HG03196 (cell line): Measurements from ENCODE around the gene KRTAP3-1.
"Not testable (repeated sequence)": the region's sequence is repeated elsewhere in the genome, so short reads cannot be mapped to it uniquely, and the experiment has no call there.

Source experiments
- ATAC-seq: cut with Tn5 transposase; IDR thresholded peaks from one replicate; pipeline ENCODE4 v1.9.1; 2021; ENCODE audit not compliant: unreplicated experiment

Gene KRTAP3-1

DNA sequence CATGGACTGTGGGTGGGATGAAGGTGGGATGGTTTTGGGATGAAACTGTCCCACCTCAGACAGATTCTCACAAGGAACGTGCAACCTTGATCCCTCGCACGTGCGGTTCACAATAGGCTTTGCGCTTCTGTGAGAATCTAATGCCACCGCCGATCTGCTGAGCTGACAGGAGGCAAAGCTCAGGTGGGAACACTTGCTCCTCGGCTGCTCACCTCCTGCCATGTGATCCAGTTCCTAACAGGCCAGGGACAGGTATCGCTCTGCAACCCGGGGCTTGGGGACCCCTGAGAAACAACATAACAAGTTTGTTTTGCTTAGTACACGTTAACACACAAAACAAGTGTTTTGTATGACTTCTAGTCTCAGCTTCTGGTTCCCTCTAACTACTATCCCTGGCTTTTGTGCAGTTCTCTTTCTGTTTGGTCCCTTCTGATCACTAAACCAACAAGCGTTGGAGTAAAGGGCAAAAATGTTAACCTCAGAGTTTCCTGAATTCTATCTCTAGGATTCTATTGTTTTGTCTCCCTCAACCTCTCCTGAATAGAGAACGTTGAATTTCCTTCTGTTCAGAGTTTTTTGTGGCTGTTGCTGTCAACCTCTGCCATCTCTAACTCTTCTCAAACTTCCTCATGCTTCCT lies 7.8 kb upstream of the KRTAP3-1 start:
- no peak for ATAC-seq

DNA sequence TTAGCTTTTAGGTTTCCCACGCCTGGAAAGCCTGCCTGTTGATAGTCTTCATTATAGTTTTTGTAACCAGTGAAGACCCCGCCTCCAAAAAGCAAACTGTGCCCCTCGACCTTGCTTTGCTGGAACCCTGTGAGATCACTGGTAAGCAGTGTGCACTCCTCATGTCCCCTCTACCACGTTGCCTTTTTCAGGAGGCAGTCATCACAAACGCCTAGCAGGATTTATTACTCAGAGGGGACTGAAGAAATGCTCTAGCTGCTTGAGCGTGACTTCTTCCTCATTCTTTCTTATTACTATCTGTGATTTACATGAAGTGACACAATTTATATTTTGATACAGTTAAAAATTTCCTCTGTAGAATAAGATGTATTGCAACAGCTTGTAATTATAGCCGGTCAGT lies 6.5 kb upstream of the KRTAP3-1 start:
- no peak for ATAC-seq

DNA sequence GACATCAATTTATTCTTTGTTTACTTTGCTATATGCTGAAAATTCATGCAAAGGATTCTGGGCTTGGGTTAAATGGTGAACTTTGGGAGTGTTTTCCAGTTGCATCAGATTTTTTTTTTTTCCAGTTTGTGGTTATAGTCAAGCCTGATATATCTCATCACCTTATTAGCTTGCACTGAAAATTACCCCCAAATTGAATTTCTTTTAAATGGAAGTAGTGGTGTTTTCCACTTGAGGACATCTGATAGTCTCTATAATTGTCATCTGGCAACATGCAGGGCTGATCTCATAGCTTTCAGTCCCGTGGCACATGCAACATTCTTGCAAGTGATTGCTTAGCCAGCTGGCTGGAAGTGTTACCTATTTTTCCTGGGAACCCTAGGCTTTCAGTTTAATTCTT lies 4.7 kb upstream of the KRTAP3-1 start:
- ATAC-seq, result no peak

DNA sequence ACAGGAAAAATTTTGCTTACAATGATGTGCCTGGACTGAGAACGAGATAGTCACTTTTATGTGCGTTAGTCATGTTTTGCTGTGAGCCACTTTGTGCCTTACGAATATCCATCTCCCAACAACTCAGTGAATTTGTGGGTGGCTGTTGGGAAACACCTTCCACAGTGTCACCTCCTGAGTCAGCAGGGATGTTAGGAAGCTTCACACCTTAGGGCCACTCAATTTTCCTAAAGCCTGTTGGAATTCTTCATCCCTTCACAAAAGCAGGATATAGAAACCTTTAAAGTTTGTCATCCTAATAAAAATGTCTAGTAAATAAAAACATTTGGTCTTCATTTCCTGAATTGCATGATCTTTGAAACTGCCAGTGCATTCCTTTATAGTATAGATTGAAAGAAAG lies 4.3 kb upstream of the KRTAP3-1 start:
- no peak for ATAC-seq

DNA sequence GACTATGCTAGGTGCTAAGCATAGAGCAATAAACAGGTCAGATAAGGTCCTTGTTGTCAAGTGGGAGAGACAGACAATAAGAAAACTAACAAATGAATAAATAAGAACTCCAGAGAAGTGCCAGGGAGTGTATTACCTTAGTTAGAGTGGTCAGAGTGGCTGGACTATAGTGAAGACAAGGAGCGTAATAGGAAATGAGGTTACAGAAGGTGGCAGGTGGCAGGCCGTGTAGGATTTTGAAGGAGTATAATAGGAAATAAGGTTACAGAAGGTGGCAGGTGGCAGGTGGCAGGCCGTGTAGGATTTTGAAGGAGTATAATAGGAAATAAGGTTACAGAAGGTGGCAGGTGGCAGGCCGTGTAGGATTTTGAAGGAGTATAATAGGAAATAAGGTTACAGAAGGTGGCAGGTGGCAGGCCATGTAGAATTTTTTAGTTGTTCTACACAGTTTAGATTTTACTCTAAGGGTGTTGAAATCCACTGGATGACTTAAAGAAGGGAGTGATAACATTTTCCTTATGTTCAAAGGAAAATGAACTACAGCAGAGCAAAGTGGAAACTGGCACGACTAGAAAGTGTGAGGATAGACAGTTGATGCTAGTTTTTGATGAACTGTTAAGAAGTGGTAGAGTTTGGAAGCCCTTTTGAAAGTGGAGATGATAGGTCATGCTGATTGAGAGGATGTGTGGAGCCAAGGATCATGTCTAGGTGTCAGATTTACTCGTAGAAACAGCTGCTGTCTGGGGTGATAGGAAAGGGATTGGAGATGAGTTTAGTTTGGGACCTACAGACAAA lies 3.6 kb upstream of the KRTAP3-1 start:
- ATAC-seq, result no peak

DNA sequence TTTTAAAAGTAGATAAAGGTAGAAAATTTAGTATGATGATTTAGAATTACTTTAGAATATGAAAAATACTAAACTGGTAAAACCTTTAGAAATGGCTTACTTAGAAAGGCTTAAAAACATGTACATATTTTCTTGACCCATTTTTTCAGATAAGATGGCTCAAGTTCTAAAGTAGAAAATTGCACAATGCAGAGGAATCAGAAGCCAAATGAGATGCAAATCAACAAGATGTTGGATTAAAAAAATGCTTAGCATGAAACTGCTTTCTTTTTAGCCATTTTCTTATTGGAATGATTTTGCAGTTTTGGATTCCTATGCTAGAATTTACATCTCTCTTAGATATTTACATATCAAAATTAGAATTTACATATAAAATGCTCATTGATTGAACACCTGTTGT lies 1.5 kb upstream of the KRTAP3-1 start:
- ATAC-seq, result no peak

DNA sequence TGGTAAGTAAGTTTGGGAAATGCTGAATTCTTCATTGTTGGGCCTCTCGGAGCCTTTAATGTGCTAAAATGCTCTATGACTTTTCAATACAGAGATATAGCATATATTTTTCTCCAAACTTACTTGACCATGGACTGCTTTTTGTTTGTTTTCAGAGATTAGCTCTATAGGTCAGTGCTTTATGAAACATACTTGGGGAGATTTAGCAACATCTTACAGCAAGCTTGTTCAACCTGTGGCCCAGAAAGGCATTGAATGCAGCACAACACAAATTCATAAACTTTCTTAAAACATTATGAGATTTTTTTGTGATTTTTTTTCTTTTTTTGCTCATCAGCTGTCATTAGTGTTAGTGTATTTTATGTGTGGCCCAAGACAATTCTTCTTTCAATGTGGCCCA lies 1.0 kb upstream of the KRTAP3-1 start:
- ATAC-seq, result no peak

DNA sequence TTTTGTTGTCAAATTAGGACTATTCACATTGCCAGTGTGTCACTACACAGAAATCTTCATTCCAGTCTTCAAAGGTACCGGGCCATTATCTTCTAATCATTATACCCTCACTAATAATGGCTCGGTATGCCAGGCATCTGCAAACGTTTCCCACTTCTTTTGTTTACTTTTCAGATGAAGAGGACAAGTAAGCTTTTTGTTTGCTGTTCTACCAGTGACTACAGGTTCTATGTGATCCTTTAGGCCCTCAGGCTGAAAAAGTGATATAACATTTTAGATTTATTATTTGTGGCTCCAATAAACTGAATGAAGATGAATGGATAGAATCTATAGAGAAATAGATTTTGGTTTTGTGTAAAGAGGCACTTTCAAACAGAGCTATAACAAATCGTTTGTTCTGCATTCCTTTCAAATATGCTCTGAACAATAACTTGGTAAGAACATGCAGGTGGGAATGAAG lies 403 bp upstream of the KRTAP3-1 start:
- ATAC-seq, result no peak

DNA sequence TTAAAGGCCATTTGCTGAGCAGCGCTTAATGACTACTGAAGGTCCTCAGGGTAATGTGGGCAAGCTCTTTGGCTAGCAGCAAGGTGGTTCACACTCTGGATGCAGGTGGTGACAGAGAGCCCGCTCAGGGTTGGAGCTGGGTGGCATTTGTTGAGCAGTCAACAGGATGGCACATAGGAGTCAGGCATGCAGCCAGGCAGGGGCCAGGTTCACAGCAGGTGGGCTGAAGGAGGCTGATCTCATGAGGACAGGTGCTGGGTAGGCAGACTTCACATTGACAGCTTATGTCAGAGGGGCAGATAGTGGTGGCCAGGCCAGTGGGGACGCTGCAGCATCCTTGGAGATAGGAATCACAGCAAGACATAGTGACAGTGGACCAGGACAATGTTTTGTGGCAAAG lies 4.5 kb downstream of the KRTAP3-1 start:
- ATAC-seq, result no peak

DNA sequence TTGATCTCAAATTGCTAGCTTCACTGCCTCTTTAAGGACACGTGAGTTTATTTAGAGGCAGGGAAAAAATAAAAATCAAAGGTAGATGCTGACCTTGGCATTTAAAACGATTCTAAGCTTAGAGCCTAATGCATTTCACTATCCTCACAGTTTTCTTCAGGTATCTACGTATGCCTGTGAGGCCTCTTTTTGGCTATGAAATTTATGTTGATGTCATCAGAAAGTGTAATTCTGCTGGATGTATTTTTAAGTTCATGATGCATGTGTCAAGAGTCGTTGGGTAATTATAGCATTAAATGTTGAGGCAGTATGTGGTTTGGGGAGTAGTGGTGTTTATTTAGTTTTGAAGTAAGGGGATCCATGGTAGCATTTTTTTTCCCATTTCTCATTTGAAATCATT lies 5.0 kb downstream of the KRTAP3-1 start:
- no peak for ATAC-seq

DNA sequence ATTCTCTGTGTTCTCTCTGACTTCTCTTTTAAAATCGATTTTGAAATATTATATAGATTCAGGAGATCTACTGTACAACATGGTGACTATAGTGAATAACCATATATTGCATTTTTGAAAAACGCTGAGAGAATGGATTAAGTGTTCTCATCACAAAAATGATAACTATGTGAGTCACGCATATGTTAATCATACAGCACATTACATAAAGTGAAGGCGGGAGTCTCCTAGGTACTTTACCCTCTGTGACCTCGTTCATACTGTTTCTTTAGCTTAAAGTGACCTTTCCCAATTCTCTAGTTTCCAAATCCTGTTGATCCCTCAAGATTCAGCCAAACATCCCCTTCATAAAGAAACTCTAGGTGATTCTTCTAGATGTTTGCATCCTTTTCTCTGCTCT lies 6.1 kb downstream of the KRTAP3-1 start:
- no peak for ATAC-seq

DNA sequence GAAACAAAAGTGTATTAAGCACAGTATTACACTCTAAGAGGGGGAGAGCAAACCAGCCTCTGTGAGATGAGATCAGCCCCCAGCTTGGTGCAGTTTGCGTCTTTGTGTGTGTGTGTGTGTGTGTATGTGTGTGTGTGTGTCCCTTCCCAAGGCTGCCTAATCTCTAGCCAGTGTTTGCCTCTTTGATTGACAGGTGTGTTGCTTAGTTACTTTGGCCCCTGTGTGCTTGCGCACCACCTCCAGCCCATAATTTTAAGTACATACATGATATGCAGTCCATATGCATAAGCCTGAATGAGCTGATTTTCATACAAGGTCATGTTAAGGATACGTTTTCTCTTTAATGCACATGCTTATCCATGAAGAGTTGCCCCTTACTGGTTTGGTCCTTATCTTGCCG lies 7.1 kb downstream of the KRTAP3-1 start:
- ATAC-seq, result no peak

DNA sequence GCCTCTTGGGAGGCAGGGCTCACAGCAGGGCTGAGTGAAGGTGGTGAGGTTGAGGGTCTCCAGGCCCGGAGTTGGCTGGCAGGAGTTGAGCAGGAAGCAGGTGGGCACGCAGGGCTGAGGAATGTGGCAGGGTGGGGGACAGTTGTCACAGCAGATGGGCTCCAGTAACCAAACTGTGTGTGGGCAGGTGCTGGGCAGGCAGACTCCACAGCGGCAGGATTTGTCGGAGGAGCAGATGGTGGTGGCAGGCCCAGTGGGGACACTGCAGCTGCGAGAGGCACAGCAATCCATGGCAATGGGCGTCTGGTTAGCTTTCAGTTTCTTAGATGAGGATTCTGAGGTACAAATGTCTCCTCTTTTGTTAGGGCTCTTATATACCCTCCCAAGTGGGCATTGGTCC lies 9.4 kb downstream of the KRTAP3-1 start, which contains the start of gene KRTAP3-2:
Gene KRTAP3-2 (minus strand): TSS at position 344 of the 400 bp plus-strand sequence. CDS start 53 bp downstream, at position 291.
- not testable (repeated sequence) for ATAC-seq

DNA sequence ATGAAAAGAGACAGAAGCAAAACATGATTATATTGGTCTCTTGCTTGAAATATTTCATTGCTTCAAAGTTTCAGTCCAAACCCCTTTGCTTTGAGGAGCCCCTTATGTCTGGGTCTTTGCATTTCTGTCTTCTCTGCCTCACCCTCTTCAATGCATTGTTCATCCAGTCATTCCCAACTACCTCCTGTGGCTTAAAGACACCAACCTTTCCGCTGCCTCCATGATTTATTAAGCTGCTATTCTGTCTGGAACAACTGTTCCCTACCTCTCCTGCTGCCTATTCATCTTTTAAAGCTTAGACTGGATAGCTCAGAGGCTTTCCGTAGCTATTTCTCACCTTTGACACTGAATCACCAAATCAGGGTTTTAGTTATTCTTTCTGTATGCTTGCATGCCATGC lies 11.6 kb downstream of the KRTAP3-1 start:
- ATAC-seq, result no peak

DNA sequence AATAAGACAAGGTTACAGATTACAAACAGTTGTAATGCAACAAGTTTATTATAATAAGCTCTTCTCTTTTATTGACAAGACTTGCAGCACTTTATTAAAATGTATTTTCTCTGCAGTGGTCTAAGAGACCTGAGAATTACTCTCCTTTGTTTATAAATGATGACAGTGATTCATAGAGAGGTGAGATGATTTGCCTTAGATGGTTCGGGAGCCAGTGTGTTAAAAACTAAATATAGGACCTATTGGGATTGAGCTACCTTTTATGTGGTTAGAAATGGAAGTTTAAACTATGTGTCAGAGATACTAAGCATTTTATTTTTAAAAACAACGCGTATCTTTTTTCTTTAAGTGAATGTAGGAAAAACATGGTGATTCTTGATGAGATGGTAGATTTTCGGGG lies 12.1 kb downstream of the KRTAP3-1 start:
- ATAC-seq, result no peak

DNA sequence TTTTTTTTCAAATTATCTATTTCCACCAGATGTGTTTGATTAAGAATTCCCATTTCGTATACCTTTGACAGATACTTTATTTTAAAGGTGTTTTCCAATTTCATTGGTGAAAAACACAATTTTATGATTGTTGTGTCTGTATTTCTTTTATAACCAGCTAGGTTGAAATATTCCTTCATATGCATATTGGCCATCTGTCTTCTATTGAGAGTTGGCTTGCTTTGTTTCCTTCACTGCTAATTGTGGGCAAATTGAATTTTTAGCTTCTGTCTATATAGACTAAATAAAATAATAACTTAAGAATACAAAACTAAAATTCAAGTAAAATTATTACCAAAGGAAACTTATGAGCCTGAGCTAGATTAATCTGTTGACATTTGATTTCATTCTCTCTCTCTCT lies 13.8 kb downstream of the KRTAP3-1 start:
- no peak for ATAC-seq

DNA sequence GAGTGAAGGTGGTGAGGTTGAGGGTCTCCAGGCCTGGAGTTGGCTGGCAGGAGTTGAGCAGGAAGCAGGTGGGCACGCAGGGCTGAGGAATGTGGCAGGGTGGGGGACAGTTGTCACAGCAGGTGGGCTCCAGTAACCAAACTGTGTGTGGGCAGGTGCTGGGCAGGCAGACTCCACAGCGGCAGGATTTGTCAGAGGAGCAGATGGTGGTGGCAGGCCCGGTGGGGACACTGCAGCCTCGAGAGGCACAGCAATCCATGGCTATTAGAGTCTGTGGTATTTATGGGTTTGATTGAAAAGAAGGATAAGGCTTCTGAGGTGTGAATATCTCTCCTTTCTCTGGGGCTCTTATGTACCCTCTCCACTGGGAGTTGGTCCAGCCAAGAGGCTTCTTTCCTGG lies 15.1 kb downstream of the KRTAP3-1 start, which contains the start of gene KRTAP3-3:
Gene KRTAP3-3 (minus strand): TSS at position 326 of the 400 bp plus-strand sequence. CDS start 67 bp downstream, at position 259.
- ATAC-seq, result no peak

DNA sequence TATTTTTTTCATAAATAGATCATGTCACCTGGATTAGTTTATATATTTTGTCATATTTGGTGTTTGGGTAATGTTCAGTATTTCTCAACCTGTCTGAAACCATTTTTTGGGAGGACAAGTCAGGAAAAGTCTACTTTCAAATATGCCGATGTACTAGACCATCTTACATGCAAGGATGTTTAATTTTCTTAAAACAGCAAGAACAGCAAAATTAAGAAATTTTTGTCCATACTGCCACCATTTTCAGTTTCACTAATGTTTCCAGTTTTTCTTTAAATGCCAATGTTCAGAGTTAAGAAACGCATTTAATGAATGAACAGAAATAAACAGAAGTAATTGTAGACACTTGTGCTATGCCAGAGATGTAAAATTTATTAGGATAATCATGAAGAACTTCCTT lies 15.8 kb downstream of the KRTAP3-1 start:
- no peak for ATAC-seq

DNA sequence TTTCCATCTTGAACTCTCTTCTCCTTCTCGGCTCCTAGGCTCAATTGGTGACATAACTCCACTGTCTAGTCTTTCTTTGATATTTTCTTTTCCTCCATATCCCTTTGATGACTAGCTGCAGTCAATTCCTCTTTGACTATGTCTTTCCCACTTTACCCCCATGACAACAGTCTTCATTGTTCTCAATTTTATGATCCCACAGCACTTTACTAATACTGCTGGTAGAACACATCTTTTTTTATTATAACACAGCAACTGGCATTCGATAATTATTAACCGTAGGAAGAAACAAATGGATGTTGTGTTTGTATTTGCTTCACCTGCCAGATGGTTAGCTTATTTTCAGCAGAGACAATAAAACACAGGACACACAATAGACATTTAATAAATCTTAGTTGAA lies 16.3 kb downstream of the KRTAP3-1 start:
- ATAC-seq, result no peak

DNA sequence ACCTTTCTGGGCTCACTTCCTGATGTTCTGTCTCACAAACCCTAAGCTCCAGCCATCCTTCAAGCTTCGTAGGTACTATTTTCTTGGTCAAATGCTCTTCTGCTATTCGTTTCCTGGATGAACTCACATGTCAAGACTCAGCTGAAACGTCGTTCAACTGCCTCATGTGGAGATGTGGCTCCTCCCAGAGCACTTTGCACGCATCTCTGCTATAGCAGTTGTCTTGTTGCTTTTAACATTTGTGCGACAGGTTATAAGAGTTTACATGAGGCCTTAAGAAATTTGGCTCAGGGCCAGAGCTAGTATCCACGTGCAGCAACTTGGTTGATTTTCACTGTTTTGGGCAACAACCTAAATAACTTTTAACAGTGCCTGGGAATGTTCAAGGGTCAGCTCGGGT lies 22.0 kb downstream of the KRTAP3-1 start:
- ATAC-seq, result no peak

DNA sequence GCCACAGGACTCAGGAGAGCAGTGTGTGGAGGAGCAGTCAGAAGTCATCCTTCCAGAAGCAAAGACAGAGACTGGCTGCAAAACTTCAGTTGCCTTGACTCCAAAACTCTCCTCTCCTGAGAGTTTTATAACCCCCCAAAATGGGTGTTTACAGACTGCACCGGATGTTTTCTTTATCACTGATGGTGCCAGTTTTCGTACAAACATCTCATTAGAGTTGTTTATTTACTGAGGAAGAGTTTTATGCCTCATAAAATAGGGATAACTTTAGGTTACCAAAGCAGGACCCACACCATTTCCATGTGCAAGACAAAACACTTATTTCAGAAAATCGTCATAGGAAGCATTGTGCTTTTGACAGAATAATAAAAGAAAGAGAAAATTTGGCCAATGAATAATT lies 24.7 kb downstream of the KRTAP3-1 start, which contains the start of gene KRT40:
Gene KRT40 (minus strand): TSS at position 101 of the 400 bp plus-strand sequence. CDS start 53 bp downstream, at position 48.
- ATAC-seq, result no peak

DNA sequence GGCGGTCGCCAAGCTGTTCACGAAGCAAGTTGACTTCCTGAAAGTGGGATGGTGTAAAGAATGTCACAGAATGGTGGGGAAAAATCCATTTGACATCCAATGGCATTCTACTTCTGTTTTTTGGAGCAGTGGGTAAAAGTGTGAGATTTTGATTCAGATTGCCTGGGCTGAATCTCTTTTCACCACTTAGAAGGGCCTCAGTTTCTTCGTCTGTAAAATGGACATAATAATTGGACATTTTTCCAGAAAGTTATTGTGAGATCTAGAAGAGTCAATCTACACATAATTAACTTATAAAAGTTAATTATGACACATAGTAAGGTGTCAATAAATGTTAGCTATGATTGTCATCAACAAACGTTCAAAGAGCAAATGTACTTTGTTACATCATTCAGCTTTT lies 27.8 kb downstream of the KRTAP3-1 start:
- ATAC-seq, result no peak
